H1 (cell line): ENCODE data around the gene LMNA. TPM values are rescaled to one million over a fixed set of nuclear protein-coding genes. Genes with fewer than 3 reads are reported as not detected.
"Not testable (repeated sequence)": the region's sequence is repeated elsewhere in the genome, so short reads cannot be mapped to it uniquely, and the experiment has no call there.

Source experiments
- CTCF ChIA-PET: fragments of 300-600 bp; sonication (Branson Sonifier 250); formaldehyde crosslinking; loops from one replicate; lab custom pipeline; 2021; ENCODE audit not compliant: partially characterized antibody; lab: Charles Lee
- POLR2A ChIA-PET: fragments of 300-600 bp; sonication (Branson Sonifier 250); formaldehyde crosslinking; loops from one replicate; lab custom pipeline; 2021; ENCODE audit warnings: inconsistent platforms; ENCODE audit not compliant: partially characterized antibody; lab: Charles Lee
- DNase-seq, 2 experiments: peaks; one replicate each; pipeline versions ENCODE4 v3.0.0 to v3.0.0-alpha.2; 2010 to 2022; ENCODE audit warnings: low spot score in 2 of 2, low read depth in 1 of 2, mixed read lengths in 1 of 2
- FAIRE-seq: peaks from 2 replicates; lab custom pipeline; 2011; peaks lifted over from hg19 to GRCh38; lab: Jason Lieb, UNC
- H2AFZ ChIP-seq: 2 replicates; pipeline ENCODE4 v1.8.1; 2012; ENCODE audit warnings: low read length, inconsistent platforms
- H2AK5ac ChIP-seq: 2 replicates; pipeline ENCODE4 v1.6.1; 2013; ENCODE audit warnings: low read depth, low read length
- H2BK120ac ChIP-seq: replicated peaks from 2 replicates; pipeline ENCODE3; 2013; ENCODE audit warnings: low read depth, low read length, inconsistent platforms
- H2BK12ac ChIP-seq: 2 replicates; pipeline ENCODE4 v1.6.1; 2013; ENCODE audit warnings: low read depth, low read length
- H2BK15ac ChIP-seq: 2 replicates; pipeline ENCODE4 v1.6.1; 2013; ENCODE audit warnings: low read length
- H2BK20ac ChIP-seq: 2 replicates; pipeline ENCODE4 v1.6.1; 2013; ENCODE audit warnings: low read length
- H2BK5ac ChIP-seq: 2 replicates; pipeline ENCODE4 v1.6.1; 2013; ENCODE audit warnings: low read depth, low read length
- H3K14ac ChIP-seq: 2 replicates; pipeline ENCODE4 v1.6.1; 2013; ENCODE audit warnings: inconsistent platforms; ENCODE audit not compliant: insufficient read length
- H3K18ac ChIP-seq: 2 replicates; pipeline ENCODE4 v1.6.1; 2013; ENCODE audit warnings: low read length; ENCODE audit errors: extremely low read depth
- H3K23ac ChIP-seq: 2 replicates; pipeline ENCODE4 v1.6.1; 2013; ENCODE audit warnings: inconsistent platforms; ENCODE audit not compliant: insufficient read length
- H3K23me2 ChIP-seq: 2 replicates; pipeline ENCODE4 v1.6.1; 2013; ENCODE audit warnings: low read depth, low read length
- H3K27ac ChIP-seq: 2 replicates; pipeline ENCODE4 v1.6.1; 2011; ENCODE audit warnings: low read depth, low read length, inconsistent platforms
- H3K27me3 ChIP-seq, 4 experiments: replicated peaks in 1 of 4; 1 replicate in 1 of 4; 2 replicates in 3 of 4; pipeline versions ENCODE4 v1.6.1 to v1.8.1; 2011 to 2013; ENCODE audit warnings: low read length in 3 of 4, mild to moderate bottlenecking in 3 of 4, inconsistent platforms in 2 of 4, mixed read lengths in 2 of 4, moderate library complexity in 1 of 4; ENCODE audit not compliant: control insufficient read depth in 3 of 4, insufficient read depth in 3 of 4; ENCODE audit errors: extremely low read depth in 1 of 4
- H3K36me3 ChIP-seq, 4 experiments: 2 replicates each; pipeline versions ENCODE4 v1.6.1 to v1.8.1; 2011 to 2013; ENCODE audit warnings: mild to moderate bottlenecking in 4 of 4, low read length in 3 of 4, moderate library complexity in 2 of 4, control low read depth in 1 of 4, inconsistent platforms in 1 of 4; ENCODE audit not compliant: insufficient read depth in 4 of 4, control insufficient read depth in 2 of 4
- H3K4ac ChIP-seq: replicated peaks from 2 replicates; pipeline ENCODE3; 2013; ENCODE audit warnings: low read length, low read depth, mixed read lengths, inconsistent platforms; ENCODE audit not compliant: insufficient read length
- H3K4me1 ChIP-seq, 4 experiments: replicated peaks in 1 of 4; 1 replicate in 1 of 4; 2 replicates in 3 of 4; pipeline versions ENCODE4 v1.6.1 to v1.8.1; 2011 to 2013; ENCODE audit warnings: low read length in 3 of 4, inconsistent platforms in 2 of 4, mixed read lengths in 1 of 4; ENCODE audit not compliant: insufficient read depth in 4 of 4, control insufficient read depth in 3 of 4
- H3K4me2 ChIP-seq, 2 experiments: 2 replicates each; pipeline versions ENCODE4 v1.6.1 to v1.8.1; 2011 to 2013; ENCODE audit warnings: low read depth in 2 of 2, low read length in 2 of 2, control low read depth in 1 of 2, inconsistent platforms in 1 of 2, mild to moderate bottlenecking in 1 of 2; ENCODE audit not compliant: insufficient read depth in 1 of 2
- H3K4me3 ChIP-seq, 4 experiments: fragments of 200-600, 300-600 bp in 1 of 4; sonication (generic), shearing (Covaris generic), sonication (Bioruptor Twin) in 1 of 4; 2 replicates each; pipeline versions ENCODE4 v1.5.1 to v1.8.1; 2011 to 2016; ENCODE audit warnings: low read length in 4 of 4, low read depth in 3 of 4, control low read depth in 2 of 4, inconsistent platforms in 2 of 4, mild to moderate bottlenecking in 2 of 4, mixed read lengths in 1 of 4, moderate library complexity in 1 of 4; ENCODE audit not compliant: insufficient read depth in 2 of 4; ENCODE audit errors: extremely low read depth in 1 of 4
- H3K56ac ChIP-seq: replicated peaks from 2 replicates; pipeline ENCODE3; 2013; ENCODE audit warnings: low read depth, mild to moderate bottlenecking, mixed read lengths, low read length, inconsistent platforms; ENCODE audit not compliant: insufficient read length
- H3K79me1 ChIP-seq: 2 replicates; pipeline ENCODE4 v1.6.1; 2013; ENCODE audit warnings: low read depth, low read length, control low read depth
- H3K79me2 ChIP-seq, 2 experiments: 2 replicates each; pipeline versions ENCODE4 v1.6.1 to v1.8.1; 2012 to 2013; ENCODE audit warnings: low read length in 2 of 2, mild to moderate bottlenecking in 2 of 2, inconsistent platforms in 1 of 2; ENCODE audit not compliant: insufficient read depth in 2 of 2, control insufficient read depth in 1 of 2
- H3K9ac ChIP-seq, 4 experiments: replicated peaks in 1 of 4; 1 replicate in 1 of 4; 2 replicates in 3 of 4; pipeline versions ENCODE4 v1.6.1 to v1.8.1; 2011 to 2013; ENCODE audit warnings: low read depth in 3 of 4, low read length in 3 of 4, control low read depth in 2 of 4, mild to moderate bottlenecking in 2 of 4, moderate library complexity in 2 of 4, inconsistent platforms in 1 of 4; ENCODE audit errors: extremely low read depth in 1 of 4
- H3K9me3 ChIP-seq, 2 experiments: 2 replicates each; pipeline versions ENCODE4 v1.6.1 to v1.8.1; 2012 to 2013; ENCODE audit warnings: mild to moderate bottlenecking in 2 of 2, moderate library complexity in 2 of 2, control low read depth in 1 of 2, inconsistent platforms in 1 of 2, low read depth in 1 of 2, low read length in 1 of 2, mixed read lengths in 1 of 2; ENCODE audit not compliant: insufficient read depth in 2 of 2
- H4K20me1 ChIP-seq, 2 experiments: replicated peaks in 1 of 2; 2 replicates each; pipeline versions ENCODE3 to v1.8.1; 2011 to 2013; ENCODE audit warnings: inconsistent platforms in 2 of 2, low read length in 2 of 2, mild to moderate bottlenecking in 1 of 2; ENCODE audit not compliant: insufficient read depth in 2 of 2, control insufficient read depth in 1 of 2
- H4K5ac ChIP-seq: 2 replicates; pipeline ENCODE4 v1.6.1; 2013; ENCODE audit warnings: low read length, low read depth, mixed read lengths, inconsistent platforms; ENCODE audit not compliant: insufficient read length
- H4K8ac ChIP-seq: 2 replicates; pipeline ENCODE4 v1.8.0; 2013; ENCODE audit warnings: mild to moderate bottlenecking, moderate library complexity, low read length, inconsistent platforms; ENCODE audit not compliant: insufficient read depth; ENCODE audit errors: extremely low read depth
- H4K91ac ChIP-seq: replicated peaks from 2 replicates; pipeline ENCODE3; 2013; ENCODE audit warnings: low read length, mixed read lengths, inconsistent platforms; ENCODE audit not compliant: insufficient read length
- WGBS, 2 experiments: shearing (Covaris generic) in 1 of 2; methylation state at CpG; one replicate each; pipeline versions ENCODE4 v1.1.6 to v1.1.7; 2013 to 2015; ENCODE audit warnings: low lambda C conversion rate in 2 of 2, mixed read lengths in 2 of 2, inconsistent platforms in 1 of 2, low coverage in 1 of 2, missing lambda C conversion rate in 1 of 2; ENCODE audit not compliant: insufficient replicate concordance in 2 of 2, insufficient coverage in 1 of 2, insufficient read length in 1 of 2; ENCODE audit errors: extremely low coverage in 1 of 2, missing lambda C conversion rate in 1 of 2; 5-methylcytosine and 5-hydroxymethylcytosine counted together
- polyA plus RNA-seq, 7 experiments: library from polyadenylated mRNA; depleted of rRNA in 3 of 7; stranded (reverse) in 5 of 7; unstranded in 2 of 7; fragments of >200 nt in 5 of 7; fragments of 200-250 nt in 2 of 7; gene quantifications; 1 replicate in 5 of 7; 2 replicates in 1 of 7; 4 replicates in 1 of 7; pipeline versions ENCODE4 v1.2.1 to v1.2.3, GENCODE V29; 2011 to 2013; ENCODE audit warnings: missing spikeins in 2 of 7, mixed read lengths in 2 of 7
- total RNA-seq: library from RNA; stranded (reverse); fragmentation: NEBNext Ultra II Directional; extraction: Animal tissue kit (Norgen Biotek cat#: 25700); gene quantifications from 2 replicates; pipeline ENCODE4 v1.2.1, GENCODE V29; 2021

The LMNA gene
- total and polyA plus RNA-seq, 2 of the 8 experiments (the other 6 are each of a cell fraction or from before 2014, with no cell fraction given): 25.8 to 46.8 TPM

DNA sequence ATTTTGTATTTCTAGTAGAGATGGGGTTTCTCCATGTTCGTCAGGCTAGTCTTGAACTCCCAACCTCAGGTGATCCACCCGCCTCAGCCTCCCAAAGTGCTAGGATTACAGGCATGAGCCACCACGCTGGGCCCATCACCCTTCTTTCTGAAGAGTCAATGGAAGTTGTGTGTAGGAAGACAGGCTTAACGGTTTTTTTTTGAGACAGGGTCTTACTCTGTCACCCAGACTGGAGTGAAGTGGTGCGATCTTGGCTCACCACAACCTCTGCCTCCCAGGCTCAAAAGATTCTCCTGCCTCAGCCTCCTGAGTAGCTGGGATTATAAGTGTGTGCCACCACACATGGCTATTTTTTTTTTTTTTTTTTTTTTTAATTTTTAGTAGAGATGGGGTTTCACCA lies 2.2 kb downstream of the LMNA start:
- CTCF ChIA-PET: interaction anchor here (1.1 to 42.4 kb wide), 3 partner anchors 10 to 50 kb away, joined by 3 to 1994 read pairs (median 261); partner anchors contain the start of gene MEX3A
- H3K79me2 ChIP-seq: not testable (repeated sequence)

More for the DNA sequence above, 2.2 kb downstream of the LMNA start:
- not testable (repeated sequence) for H3K56ac ChIP-seq, H3K79me1 ChIP-seq, H3K27ac ChIP-seq, H3K23ac ChIP-seq, H3K27me3 ChIP-seq, H2BK15ac ChIP-seq, H3K9ac ChIP-seq, H4K8ac ChIP-seq, FAIRE-seq, DNase-seq, H3K14ac ChIP-seq, H2BK120ac ChIP-seq, H3K9me3 ChIP-seq, H3K36me3 ChIP-seq, H4K5ac ChIP-seq, H2AFZ ChIP-seq, H3K18ac ChIP-seq, H2BK5ac ChIP-seq, H2BK12ac ChIP-seq, H2BK20ac ChIP-seq, H4K91ac ChIP-seq, H2AK5ac ChIP-seq, H3K4me3 ChIP-seq, H3K4me2 ChIP-seq, H3K4ac ChIP-seq
- POLR2A ChIA-PET: interaction anchor here (0.6 to 28.0 kb wide), 5 partner anchors 11 to 1489 kb away, joined by 3 to 763 read pairs (median 5); partner anchors contain the start of gene MEX3A
- peaks cover 10 to 14% of the 10 kb centered on the region in 2 experiments for H4K20me1 ChIP-seq
- 88% methylated on average over 5 of the region's 5 CpGs; no CpG with 5 or more reads in 1 of the 2 experiments for WGBS, 2 experiments
- H3K4me1 ChIP-seq: peaks cover 0 to 19% (median 16%) of the 10 kb centered on the region in 4 experiments; a peak in 6 of 7 replicates
- H3K23me2 ChIP-seq: peaks cover 13% of the 10 kb centered on the region
